22Rv1 (cell line): ENCODE measurements around the gene RBM20.
"Not testable (repeated sequence)": the region's sequence is repeated elsewhere in the genome, so short reads cannot be mapped to it uniquely, and the experiment has no call there.

Experiments
- H3K27ac ChIP-seq: fragments of 450-650 bp; 2 replicates; pipeline ENCODE4 v1.5.1; 2017
- CTCF ChIP-seq: fragments of 450-650 bp; IDR thresholded peaks from 2 replicates; pipeline ENCODE4 v1.5.1; 2017; ENCODE audit warnings: mild to moderate bottlenecking
- ZFX ChIP-seq: fragments of 450-650 bp; IDR thresholded peaks from 2 replicates; pipeline ENCODE4 v1.6.1; 2017; ENCODE audit warnings: antibody characterized with exemption, borderline replicate concordance

RBM20 gene

DNA sequence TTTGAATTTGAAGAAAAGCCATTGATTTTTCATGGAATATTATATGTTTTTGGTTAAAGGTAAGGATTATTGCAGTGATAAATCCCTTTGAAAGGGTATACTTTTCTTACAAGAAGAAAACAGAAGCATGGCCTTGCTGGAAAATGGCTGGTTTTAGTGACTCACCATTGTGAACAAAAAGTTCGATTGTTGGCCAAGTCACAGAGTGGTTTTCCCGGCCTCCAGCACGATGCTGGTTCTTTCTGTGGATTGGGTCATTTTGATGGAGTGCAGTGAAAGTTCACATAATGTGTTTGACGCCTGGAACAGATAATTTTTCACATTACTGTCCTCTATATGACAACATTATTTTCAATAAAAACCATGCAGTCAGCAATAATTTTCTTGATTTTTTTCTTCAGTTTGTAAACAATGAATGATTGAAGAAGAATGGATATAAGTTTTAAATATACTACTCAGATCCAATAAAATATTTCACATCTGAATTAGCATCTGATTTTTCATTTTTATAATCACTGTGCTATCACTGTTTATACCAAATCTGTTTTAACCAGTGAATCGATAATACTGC lies 60.9 kb downstream of the RBM20 start:
- no peak for TF ChIP-seq CTCF
- no peak for TF ChIP-seq ZFX
- H3K27ac ChIP-seq, result no peak overlapping the region

DNA sequence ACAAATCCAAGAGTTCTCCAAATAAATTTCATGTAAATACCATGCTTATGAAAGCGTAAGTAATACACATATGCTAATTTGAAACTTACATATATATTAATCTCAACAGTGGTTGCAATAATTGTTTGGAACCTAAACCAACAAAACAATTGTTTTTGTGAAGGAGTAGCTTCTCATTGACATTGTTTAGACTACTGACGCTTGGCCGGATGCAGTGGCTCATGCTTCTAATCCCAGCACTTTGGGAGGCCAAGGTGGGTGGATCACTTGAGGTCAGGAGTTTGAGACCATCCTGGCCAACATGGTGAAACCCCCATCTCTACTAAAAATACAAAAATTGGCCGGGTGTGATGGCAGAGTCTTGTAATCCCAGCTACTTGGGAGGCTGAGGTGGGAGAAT lies 61.5 kb downstream of the RBM20 start:
- not testable (repeated sequence) for H3K27ac ChIP-seq

DNA sequence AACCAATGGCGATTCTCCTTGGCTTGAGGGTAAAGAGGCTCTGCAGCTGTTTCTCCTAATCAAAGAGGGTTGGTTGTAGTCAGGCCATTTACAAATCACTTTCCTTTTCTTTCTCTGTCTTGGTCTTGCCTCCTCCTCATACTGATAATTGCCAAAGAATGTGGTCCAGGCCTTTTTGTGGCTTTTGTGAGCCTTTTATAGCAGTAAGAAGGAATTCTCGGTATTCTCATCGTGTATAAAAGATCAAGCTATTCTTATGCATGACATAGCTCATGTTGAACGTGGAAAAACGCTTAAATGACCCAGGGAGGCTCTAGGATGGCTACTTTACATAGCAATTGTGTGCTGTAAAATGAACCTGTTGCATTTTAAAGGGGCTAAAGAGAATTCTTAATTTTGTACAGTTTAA lies 62.6 kb downstream of the RBM20 start:
- H3K27ac ChIP-seq, result no peak overlapping the region
- TF ChIP-seq ZFX (no peak), CTCF (no peak)

DNA sequence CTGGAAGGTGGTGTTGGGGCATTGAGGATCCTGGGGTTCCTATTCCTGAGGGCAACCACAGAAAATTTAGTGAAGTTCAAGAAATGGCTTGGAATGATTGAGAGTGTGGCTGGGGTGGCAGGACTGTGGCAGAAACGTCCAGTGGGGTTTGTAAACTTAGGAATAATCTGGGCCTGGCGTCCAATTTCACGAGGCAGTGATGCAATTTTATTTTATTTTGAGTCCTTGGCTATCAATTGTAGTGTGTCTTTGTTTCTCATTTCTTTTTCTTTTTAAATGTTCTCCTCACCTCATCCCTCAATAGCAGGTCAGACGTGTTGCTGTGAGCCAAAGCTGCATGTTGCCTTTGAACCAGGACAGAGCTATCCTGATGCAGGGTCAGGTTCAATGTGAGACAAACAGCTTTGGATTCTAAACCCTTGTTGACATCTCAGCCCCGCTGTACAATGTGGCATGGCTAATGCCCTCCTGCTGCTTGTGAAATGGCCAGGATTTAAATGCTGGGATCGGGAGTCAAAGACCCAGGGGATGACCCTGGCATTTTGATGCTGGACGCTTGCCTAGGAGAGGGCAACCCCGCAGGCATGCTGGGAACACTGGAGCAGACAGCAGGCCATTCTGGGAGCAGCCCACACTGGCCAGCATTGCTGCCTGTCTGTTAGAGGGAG lies 64.8 kb downstream of the RBM20 start:
- TF ChIP-seq ZFX (no peak), CTCF (no peak)
- no peak overlapping the region for H3K27ac ChIP-seq

- H3K27ac ChIP-seq, result no peak overlapping the region
- TF ChIP-seq CTCF, result no peak
- TF ChIP-seq ZFX, result no peak
Observed at GRCh38 chr10:110709444-110709828, 65.3 kb downstream of the RBM20 start.

- no peak for TF ChIP-seq CTCF
- no peak for TF ChIP-seq ZFX
- H3K27ac ChIP-seq, result no peak overlapping the region
Observed at GRCh38 chr10:110709964-110710587, 65.9 kb downstream of the RBM20 start.

DNA sequence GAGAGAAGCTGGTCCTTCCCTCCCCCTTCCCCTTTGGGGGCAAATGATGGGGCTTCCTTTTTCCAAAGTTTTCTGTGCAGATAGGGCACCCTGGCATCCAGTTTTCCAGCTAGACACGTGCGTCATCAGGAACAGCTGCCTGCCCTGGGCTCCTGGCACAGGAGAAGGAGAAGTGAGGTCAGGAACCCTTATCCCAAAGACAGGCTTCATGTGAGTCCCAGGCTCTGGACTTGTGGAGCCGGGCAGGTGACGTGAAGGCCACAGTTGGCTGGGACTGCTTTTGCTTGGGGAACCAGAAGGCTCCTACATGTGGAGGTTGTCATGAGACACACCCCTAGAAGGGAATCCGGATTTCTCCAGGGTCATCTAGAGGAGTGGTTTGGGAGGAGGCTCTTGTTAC lies 66.5 kb downstream of the RBM20 start:
- TF ChIP-seq CTCF (no peak), ZFX (no peak)
- no peak overlapping the region for H3K27ac ChIP-seq
